HG02840 (cell line): ENCODE data around the gene ZBTB45.
A peak's percentile ranks its signal among the peaks of the same experiment; 100 is the strongest.

Experiments
- ATAC-seq: cut with Tn5 transposase; IDR thresholded peaks from one replicate; pipeline ENCODE4 v1.9.1; 2021; ENCODE audit warnings: mild to moderate bottlenecking, moderate library complexity, moderate number of reproducible peaks; ENCODE audit not compliant: unreplicated experiment, low FRiP score

The ZBTB45 gene

GRCh38 chr19:58555369-58555885 lies 35.8 kb upstream of the ZBTB45 start:
- ATAC-seq, result no peak

DNA sequence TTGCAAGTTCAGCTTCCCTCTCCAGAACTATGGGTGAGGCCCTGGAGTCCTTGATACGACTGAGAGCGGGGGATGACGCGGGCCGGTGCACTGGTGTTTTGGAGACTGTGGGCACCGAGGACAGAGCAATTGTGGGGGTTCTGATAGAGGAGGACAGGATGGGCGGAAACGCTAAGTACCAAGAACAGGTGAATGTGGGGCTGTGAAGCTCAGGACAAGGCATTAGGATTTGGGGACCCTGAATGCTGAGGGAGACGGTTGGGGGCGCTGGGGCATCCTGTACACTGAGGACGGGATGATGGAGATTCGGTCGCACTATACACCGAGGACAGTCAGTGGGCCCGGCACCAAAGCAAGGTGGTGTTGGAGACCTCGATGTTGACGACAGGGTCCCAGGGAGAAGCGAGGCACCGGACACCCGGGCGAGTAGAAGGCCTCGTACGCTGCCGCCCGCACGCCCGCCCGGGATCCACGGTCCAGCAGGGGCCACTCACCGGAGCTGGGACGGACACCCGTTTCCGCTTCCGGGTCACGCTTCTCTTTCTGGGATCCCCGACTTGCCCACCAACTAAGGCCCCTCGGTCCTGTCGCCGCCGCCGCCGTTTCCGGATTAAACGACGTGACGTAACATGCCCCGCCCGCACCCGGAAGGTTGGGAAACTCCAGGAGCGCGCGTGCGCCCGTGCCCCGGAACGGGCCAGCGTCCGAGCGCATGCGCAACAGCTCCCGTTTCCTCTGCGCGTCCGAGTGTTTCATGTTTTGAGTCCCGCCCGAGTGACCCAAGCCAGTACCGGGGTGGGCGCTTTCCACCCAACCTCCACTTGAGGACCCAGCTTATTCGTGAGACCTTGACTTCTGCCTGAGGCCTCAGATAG lies 35.1 kb upstream of the ZBTB45 start, which contains the start of gene CHMP2A:
CHMP2A (minus strand) TSS at position 612 of the 875 bp plus-strand sequence. CDS start 893 bp downstream, outside the sequence.
- ATAC-seq, result peak; percentile 30

- ATAC-seq, result no peak
These were observed 34.3 kb upstream of the ZBTB45 start for GRCh38 chr19:58553799-58554493.

GRCh38 chr19:58552655-58553054 lies 33.0 kb upstream of the ZBTB45 start:
- no peak for ATAC-seq

DNA sequence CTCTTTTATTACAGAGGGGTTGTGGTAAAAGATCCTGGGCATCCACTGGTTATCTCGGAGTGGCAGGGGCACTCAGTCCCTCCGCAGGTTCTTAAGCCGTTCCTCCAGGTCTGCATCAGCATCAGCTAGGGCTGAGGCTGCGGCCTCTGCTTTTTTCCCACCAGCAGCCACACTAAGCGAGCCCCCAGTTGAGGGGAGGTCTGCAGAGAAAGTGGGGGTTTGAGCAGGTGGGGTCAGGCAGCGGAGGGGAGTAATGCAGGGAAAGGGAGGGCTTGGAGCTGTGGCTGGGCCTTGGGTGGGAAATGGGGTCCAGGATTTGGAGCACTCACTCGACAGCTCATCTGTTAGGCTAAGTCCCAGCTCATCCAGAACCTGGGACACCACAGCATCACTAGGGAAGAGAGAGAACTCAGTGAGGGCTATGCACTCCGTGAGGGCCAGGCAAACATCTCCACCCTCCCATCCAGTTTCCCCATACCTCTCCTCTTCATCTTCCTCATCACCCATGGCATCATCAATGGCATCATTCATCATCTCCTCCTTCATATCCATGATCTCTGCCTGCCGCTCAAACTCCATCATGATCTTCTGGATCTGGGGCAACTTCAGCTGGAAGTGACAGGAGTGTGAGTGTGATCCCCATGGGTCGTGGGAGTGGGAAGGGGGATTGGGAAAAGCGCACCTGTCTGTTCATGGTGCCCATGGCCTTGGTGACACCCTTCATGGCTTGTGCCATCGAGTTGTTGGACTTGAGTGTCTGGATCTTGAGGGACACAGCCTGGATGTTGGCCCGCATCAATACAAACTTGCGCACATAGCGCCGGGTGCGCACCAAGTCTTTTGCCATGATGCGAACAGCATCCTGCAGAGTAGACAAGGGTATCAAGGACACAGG lies 32.2 kb upstream of the ZBTB45 start:
- no peak for ATAC-seq

DNA sequence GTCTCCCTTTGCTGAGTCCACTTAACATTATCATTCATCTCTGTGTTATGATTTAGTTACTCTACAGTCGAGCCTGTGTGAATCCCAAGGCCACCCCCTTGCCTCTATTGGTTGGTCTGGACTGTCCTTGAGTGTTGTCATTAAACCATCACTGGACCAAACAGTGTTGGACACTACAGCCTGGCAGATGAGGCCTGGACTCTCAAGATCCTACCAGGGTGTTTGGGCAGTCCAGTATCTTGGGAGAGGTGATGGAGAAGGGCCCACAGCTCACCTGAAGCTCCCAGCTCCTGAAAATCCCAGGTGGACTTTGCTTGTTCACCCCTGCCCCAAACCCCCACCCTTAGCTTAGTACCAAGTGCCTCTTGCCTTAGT lies 31.5 kb upstream of the ZBTB45 start:
- ATAC-seq, result no peak

DNA sequence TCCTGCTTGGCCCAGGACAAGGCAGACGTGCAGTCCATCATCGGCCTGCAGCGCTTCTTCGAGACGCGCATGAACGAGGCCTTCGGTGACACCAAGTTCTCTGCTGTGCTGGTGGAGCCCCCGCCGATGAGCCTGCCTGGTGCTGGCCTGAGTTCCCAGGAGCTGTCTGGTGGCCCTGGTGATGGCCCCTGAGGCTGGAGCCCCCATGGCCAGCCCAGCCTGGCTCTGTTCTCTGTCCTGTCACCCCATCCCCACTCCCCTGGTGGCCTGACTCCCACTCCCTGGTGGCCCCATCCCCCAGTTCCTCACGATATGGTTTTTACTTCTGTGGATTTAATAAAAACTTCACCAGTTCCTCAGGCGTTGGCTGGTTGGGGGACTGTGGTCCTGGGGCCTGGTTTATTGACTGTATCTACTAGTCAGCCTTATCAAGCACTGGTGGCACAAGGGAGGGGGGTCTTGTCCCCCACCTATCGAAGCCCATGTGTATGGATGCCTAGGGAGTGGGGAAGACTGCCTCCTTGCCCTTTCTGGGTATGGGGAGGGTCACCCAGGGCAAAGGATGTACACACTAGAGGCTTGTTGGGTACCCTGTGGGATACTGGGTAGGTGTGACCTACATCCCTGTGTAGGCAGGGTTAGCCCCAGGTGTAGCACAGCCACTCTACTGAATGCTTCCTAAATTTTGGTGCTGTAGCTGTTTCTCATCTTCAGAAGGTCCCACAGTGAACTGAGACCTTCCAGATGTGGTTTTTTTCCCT lies 30.9 kb upstream of the ZBTB45 start:
- ATAC-seq, result no peak

DNA sequence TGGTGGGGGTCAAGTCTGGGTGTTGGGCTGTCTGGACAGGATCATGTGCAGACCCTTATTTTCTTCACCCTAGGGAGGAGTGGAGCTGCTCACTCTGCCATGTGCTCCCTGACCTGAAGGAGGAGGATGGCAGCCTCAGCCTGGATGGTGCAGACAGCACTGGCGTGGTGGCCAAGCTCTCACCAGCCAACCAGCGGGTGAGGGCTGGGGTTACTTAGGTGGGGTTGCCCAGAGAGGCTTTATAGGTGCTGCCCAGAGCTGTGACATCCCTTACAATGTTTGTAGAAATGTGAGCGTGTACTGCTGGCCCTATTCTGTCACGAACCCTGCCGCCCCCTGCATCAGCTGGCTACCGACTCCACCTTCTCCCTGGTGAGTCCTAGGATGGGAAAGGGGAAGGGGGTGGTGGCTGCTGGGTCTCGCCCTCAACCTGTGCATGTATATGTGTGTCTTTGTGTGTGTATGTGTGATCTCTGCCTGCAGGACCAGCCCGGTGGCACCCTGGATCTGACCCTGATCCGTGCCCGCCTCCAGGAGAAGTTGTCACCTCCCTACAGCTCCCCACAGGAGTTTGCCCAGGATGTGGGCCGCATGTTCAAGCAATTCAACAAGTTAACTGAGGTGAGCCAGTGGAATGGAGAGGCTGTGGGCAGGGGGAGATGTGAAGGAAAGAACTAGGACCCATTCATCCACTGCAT lies 30.2 kb upstream of the ZBTB45 start:
- ATAC-seq, result no peak

GRCh38 chr19:58548859-58549663 lies 29.5 kb upstream of the ZBTB45 start:
- no peak for ATAC-seq

- ATAC-seq, result no peak
These were observed 28.0 kb upstream of the ZBTB45 start for GRCh38 chr19:58547323-58548312.

DNA sequence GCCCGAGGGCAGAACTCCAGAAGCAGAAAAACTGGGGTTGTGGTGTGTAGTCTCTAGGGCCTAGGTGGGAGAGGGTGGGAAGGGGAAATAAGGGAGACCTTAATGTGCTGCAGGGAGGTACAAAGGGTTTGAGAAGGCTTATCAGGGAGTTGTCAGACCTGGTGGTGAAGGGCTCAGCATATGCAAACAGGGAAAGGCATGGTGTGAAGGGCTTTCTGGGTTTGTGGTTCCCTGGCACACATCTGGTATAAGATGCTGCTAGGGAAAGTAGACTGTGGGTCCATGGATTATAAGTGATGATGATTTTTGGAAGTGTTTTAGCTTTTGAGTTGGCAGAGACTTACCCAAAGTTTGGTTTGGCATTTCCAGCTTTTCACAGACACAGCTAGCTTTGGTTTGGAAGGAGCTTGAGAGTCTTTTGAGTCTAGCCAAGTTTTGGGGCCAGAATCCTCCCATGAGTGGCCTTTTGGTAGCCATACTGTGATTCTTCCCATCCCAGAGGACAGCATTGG lies 26.5 kb upstream of the ZBTB45 start:
- ATAC-seq, result no peak

GRCh38 chr19:58545286-58546018 lies 25.8 kb upstream of the ZBTB45 start:
- no peak for ATAC-seq

DNA sequence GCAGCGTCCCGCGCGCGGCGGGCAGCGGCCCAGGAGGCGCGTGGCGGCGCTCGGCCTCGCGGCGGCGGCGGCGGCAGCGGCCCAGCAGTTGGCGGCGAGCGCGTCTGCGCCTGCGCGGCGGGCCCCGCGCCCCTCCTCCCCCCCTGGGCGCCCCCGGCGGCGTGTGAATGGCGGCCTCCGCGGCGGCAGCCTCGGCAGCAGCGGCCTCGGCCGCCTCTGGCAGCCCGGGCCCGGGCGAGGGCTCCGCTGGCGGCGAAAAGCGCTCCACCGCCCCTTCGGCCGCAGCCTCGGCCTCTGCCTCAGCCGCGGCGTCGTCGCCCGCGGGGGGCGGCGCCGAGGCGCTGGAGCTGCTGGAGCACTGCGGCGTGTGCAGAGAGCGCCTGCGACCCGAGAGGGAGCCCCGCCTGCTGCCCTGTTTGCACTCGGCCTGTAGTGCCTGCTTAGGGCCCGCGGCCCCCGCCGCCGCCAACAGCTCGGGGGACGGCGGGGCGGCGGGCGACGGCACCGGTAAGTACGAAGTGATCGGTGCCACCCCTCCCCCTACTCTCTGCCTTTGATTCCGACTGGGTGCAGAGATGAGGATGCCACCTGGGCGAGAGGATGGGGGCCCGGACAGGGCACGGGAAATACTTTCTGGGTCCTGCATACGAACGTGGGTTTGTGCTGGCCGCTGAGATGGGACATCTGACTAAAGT lies 25.1 kb upstream of the ZBTB45 start:
- peak; percentile 69 for ATAC-seq

DNA sequence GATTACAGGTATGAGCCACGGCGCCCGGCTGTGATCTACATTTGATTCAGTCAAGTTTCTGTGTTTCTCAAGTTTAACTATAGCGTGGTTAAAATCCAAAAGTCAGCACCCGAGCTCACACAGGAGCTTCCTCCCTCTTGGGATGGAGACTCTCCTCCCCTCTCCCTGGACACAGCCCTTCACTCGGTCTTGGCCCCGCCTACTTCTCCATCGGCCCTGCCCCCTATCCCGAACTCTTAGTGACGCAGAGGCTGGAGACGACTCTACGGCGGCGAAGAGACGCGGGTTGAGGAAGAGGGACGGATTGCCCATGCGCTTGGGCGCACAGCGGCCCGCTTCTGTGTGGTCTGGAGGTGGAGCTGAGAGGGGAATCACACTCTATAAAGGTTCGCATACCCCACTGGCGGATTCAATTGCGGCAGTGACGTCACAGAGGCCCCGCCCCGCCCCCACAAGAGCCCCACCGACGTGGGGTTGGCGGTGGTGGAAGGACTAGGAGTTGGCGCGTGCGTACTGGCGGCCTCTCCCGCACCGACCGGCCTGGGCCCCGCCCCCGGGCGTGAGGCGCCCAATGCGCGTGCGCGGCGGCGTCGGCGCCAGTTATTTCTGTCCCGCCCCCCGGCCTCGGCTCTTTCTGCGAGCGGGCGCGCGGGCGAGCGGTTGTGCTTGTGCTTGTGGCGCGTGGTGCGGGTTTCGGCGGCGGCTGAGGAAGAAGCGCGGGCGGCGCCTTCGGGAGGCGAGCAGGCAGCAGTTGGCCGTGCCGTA lies 24.4 kb upstream of the ZBTB45 start, which contains the start of gene TRIM28:
TRIM28 (plus strand) TSS at position 239 of the 765 bp plus-strand sequence. CDS start 694 bp downstream, outside the sequence.
- peak; percentile 72 for ATAC-seq
